Medulla oblongata (tissue), 1 donor: Measurements from ENCODE around the gene CCNJL.
A peak's percentile ranks its signal among the peaks of the same experiment; 100 is the strongest.
"Not testable (repeated sequence)": the region's sequence is repeated elsewhere in the genome, so short reads cannot be mapped to it uniquely, and the experiment has no call there.

ENCODE experiments used
- DNase-seq: peaks from one replicate; pipeline ENCODE4 v3.0.0-alpha.2; 2015; ENCODE audit errors: extremely low spot score

The CCNJL gene, protein sequence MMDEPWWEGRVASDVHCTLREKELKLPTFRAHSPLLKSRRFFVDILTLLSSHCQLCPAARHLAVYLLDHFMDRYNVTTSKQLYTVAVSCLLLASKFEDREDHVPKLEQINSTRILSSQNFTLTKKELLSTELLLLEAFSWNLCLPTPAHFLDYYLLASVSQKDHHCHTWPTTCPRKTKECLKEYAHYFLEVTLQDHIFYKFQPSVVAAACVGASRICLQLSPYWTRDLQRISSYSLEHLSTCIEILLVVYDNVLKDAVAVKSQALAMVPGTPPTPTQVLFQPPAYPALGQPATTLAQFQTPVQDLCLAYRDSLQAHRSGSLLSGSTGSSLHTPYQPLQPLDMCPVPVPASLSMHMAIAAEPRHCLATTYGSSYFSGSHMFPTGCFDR

DNA sequence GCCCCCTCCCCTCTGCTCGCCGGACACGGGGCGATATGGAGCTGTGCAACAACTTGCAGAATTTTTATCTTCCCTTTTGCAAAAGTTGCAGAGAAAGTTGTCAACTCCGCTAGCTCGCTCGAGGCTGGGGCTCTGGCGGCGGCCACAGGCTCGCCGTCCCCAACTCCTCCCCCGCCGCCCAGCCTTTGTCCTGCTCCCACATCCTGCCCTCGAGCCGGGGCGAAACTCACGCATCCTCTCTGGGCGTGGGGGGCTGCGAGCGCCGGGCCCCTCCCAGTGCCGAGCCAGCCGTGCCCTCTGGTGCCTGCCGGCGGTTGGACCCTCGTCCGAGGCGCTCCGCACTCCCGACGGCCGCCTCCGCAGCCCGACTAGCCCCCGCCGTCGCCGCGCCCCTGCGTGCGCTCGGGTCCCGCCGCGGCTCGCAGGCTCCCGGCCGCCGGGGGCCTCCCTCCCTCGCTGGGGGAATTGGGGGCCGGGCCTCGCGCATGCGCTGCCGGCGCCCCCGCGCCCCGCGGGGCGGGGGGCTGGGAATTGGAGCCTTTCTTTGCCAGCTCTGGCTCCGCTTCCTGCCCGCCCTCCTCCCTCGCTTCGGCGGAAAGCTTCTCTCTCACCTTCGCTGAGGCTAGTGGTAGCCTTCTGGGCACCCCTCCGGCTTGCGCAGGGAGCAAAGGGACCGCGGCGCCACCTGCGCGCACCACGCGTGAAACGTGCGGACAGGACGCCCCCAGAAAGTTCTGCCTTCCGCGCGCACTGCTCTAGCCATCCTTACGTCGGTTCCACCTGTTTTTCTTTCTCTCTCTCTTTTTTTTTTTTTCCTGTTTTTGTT lies at the start of gene CCNJL:
TSS of gene CCNJL (minus strand) at position 431 of the 826 bp plus-strand sequence. CDS start 641 bp downstream, outside the sequence.
- peak; percentile 54 for DNase-seq

DNA sequence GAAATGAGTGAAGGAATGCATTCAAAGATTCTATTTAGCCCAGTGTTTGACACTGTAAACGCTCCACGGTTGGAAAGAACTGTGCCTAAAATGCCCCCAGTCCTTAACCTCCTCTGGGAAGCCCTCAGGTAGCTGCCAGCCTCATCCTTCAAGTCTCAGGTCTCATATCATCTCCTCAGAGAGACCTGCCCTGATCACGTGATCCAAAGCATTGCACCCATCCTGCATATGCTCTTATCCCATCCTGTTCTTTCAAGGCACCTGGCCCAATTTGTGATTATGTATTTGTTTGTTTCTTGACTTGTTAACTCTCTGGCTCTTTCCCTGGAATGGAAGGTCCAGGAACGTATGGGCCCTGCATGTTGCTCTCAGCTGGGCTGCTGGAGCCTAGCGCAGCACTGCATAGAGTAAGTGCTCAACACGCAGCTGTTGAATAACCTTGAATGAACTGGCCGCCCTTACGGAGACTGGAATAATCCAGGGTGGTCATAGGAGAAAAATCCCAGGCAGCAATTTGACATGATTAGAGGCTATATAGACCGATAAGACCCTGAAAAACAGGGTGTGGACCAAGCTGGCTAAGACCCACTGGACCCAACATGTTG lies 49.4 kb upstream of the CCNJL start:
- no peak for DNase-seq

DNA sequence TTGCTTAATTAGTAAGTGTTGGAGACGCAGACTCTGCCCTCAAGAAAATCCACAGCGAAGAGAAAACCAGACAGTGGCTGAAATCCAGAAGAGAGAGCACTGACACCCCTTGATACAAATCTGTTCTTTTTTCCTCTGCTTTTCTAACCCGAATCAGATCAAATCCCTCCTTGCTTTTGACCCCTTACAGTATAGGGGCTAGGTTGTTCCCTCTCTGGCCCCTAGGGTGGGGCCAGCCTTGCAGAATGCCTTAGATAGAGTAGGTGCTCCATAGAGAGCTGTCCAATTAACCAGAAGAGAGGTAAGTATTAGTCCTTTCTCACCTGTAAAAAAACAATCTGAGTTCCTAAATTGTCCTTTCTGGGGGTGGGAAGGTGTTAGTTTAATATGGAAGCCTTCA lies 47.9 kb upstream of the CCNJL start:
- no peak for DNase-seq

DNA sequence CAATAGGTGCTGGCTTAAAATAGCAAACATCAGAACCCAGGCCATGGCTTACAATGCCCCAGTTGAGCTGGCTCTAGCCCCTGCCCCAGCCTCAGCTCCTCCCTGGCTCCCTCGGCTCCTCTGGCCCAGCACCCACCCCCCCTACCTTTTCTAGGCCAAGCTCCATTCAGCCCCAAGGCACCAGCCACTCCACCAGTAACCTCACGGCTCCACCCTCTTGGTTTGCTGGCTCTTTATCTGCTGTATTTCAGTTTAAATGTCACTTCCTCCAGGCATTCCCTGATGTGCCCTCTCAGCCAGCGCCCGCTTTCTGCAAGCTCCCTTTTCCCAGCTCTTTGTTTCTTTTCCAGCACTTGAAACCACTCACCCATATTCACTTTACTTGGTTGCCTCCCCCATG lies 47.5 kb upstream of the CCNJL start:
- DNase-seq: no peak

DNA sequence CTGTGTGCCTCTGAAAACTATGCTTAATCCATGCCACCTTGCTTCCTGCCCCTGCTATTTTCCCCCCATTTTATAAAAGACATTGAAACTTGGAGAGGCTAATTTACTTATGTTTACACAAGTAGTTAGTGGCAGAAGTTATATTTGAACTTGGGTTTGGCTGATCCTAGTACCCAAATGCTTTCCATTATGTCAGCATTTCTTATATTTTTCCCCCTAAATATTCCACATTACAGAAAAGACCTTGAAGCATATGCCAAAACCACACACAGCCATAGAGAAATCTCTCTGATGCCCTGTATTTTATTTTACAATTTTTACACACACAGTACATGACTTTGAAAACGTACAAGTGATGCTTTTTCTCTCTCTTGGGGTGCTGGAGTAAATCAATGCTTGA lies 46.9 kb upstream of the CCNJL start:
- no peak for DNase-seq

DNA sequence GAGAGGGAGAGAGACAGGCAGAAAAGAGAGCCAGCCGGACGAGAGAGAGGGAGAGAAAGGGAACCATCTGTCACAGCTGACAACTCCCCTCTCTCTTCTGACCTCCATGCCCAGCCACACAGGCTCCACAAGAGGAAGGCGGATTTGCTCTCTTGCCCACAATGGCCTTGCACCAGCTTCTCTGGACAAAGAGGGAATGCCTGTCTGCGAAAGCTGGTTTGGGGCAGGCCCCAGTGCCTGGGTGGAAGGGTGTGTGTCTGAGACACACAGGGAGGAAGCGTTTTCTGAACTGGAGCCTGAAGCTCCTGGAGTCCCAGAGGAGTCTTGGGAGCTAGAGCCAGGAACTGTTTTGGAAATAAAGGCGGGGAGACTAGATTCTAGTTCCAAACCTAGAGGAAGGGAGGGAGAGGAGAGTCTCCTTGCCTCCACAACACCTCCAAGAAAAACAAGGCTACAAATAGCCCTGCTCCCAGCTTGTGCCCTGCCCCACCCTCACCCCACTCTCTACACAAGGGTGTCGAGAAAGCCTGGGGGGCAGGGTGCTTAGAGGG lies 45.6 kb upstream of the CCNJL start:
- peak; percentile 59 for DNase-seq

DNA sequence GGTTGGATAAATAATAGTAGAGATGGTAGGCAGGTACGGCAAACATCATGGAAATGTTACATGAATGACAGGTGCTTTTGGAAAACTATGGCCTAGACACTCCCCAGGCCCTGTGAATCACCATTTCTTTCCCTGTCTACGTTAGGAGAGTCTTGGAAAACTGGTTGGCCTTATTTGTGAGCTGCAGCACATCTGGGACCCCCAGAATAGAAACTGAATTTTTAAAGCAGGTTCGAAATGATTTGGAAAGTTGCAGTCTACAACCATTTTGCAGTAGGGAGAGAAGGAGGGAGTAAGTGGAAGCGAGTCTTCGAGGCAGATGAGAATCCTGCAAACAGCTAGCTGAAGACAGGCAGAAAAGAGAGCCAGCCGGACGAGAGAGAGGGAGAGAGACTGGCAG lies 45.0 kb upstream of the CCNJL start:
- no peak for DNase-seq

DNA sequence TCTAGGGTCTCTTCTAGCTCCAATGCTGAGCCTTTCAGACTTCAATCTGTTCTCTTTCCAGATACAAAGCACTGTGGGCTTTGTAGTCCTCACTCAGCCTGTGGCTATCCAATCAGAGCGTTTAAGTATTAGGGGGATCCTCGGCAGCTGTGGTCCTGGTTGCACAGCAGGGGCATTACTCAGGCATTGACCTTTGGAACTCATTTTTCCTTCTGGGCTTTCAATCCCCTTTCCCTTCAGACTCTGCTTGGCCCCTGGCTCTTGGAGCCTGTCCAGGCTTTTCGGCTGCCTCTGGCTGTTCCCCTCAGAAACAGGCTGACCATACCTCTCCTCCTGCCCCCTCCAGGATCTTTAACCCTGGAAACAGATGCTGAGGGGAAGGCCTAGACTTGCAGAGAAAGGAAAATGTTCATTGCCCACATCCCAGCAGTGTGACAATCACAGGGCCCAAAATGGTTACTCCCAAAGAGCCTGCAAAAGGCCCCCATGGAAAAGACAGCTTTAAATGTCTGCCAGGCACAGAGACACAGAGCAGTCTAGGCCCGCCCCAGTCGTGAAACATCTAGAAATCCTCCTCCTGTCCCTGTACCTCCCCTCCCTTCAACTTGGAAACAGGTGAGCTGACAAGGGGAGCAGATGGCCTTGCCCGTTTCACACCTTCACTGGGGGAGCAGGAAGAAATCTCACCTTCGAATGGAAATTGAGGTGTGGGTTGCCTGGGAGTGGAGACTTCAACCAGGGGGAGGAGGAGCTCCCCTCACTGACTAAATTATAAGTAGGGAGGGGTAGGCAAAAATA lies 44.4 kb upstream of the CCNJL start:
- DNase-seq: no peak

DNA sequence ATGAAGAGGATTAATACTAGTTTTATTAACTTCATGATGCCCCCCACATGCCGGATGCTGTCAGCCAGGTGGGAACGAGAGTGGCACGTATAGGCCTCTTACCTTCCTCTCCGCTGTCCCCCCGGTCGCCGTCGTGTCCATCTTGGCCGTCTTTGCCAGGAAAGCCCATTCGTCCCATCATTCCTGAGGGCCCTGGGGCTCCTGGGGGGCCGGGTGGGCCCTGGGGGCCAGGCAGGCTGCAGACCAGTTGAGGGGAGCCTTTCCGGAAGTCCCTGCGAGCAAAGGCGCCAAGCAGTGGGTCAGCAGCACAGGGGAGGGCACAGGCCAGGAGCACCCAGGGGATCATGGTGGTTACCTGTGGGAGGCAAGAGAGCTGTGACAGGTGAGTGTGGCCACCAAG lies 42.3 kb upstream of the CCNJL start:
- no peak for DNase-seq

DNA sequence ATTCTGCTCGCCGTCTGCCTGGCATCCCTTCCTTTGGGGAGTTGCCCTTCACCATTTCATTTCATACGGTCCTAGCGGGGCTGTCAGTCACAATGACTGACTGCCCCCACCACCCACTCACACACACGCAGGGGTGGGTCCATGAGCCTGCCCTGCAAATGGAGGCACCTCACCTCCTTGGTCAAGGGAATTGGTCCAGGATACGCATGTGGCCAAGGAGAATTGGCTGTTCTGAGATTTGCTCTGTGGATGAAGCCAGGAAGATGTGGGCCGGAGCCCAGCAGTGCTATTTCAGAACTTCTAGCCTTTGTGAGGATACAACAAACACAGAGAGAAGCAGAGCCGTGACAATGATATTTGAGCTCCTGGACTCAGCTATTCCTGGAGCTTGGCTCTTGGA lies 41.0 kb upstream of the CCNJL start:
- DNase-seq: peak; percentile 85

DNA sequence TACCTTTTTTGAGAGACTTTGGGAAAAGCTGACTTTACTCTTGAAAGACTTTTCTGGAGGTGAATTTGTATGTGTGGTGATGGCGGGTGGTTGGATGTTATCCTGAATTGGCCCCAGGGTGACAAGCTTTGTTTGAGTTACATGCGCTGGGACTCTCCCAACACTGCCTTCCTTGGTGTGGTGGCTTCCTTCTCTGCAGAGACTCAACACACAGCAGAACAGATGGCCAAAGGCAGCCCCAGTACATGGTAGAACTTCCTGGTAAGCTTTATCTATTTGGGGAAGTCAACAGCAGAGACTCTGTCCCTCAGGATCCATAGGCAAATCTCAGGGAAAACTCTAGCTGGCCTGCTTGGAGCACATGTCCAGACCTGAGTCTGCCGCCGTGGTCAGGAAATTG lies 39.9 kb upstream of the CCNJL start:
- no peak for DNase-seq

DNA sequence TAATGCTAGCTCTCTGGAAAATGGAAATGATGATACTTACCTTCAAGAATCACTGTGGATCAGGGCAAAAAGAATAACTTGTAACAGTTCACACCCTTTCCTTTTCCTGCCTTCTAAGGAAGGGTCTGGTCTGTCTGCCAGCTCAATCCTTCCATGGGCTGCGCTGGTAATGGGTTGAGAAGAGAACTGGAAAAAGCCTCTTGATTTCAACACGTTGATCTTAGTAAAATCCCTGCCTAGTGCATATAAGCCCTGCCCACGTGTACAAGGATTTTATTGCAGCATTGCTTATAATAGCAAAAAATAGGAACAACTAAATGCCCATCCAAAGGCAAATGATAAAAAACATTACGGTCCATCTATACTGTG lies 37.6 kb upstream of the CCNJL start:
- no peak for DNase-seq

DNA sequence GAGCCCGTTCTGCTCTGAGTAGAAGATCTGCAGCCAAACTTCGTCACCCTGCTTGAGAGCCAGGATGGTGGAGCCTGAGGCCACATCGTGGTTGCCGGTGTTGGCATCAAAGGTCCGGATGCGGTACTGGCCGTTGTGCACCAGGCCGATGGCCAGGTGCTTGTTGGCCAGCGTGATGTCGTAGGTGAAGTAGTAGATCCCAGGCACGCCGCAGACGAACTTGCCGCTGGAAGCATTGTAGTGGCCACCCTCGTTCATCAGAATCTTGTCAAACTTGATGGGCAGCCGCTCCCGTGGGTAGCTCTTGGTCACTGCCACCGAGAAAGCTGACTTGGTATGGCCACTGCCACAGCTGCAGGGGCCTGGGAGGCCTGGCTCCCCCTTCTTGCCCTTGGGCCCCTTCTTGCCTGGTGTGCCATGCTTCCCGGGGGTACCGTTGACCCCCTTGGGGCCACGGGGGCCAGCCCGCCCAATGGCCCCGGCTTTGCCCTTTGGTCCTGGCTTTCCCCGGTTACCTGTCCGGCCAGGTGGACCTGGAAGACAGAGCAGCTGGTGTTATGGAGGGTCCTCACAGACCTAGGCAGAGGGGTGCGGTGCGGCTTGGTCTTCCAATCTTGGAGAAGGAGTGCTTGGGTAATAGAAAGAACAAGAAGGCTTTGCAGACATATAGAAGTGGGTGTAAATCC lies 37.0 kb upstream of the CCNJL start:
- no peak for DNase-seq

DNA sequence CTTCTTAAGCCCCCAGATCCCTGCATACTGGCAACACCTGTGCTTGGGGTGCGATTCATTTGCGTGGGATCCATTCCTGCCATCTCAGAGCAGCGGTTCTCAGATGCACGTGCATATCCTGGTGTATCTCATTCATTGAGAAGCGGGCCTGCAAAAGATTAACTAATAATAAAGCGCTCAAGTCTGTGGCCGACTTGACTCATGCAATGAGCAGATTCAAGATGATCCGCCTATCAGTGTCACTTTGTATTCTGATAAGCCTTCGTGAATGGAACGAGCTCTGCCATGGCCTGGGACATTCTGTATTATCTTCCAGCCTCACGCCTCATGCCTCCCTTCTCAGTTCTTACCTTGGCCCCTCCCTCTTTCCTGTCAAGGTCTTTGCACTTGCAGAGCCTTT lies 35.7 kb upstream of the CCNJL start:
- DNase-seq: no peak

DNA sequence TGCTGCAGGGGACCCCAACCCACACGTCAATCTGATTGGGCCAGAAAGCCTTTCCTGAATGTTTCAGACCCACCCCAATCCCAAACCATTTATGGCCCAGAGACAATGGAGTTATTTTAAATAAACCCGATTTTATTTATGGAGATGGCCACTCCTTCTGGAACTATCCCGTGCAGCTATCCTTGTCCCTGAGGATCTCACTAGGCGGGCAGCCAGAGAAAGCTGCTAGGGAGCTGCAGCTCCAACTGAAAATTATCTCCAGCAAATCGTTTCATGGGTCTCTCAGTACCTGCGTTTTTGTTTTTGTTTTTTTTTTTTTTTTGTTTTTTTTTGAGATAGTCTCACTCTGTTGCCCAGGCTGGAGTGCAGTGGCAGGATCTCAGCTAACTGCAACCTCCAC lies 35.1 kb upstream of the CCNJL start:
- DNase-seq: no peak

DNA sequence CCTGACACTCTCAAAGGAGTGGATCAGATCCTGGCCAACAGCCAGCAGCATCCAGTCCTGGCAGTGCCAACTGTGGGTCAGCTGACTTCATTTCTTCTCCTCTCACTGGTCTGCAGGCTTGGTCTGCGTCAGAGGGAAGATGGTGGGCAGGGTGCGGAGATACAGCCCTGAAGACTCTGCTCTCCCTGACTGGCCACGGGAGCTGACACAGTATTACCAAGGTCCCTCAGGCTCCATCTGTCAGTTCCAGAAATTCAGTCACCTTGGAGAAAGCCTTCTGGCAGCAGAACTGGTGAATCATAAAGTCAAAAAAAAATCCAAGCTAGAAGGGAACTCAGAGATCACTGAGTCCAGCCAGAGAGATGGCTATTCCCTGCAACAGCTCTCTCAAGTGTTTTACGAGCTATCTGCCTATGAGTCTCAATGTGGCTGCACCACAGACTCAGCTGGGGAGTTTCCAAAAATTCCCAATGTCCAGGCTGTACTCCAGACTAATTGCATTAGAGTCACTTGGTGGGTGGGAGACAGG lies 30.1 kb upstream of the CCNJL start:
- DNase-seq: no peak

DNA sequence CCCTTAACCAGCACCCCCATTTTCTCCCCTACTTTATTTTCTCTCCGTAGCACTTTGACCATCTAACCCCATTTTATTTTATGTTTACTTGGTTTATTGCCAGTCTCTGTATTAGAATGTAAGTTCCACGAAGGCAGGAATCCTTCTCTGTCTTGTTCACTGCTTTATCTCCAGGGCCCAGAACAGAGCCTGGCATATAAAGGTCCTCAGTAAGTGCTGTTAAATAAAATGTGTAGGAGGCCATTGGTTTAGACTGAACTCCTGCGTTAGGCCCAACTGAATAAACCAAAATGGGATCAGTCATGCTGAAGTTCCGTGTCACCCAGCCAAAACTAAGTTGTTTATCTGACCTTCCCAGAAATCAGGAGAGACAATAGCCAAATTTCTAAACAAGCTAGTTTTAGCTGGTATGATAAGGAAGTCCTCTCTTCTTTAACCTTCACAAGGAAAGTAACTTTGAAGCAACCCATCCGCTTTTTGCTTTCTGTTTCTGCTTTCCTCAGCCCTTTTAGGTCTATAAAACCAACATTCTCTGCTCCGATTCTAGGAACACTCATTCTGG lies 29.0 kb upstream of the CCNJL start:
- DNase-seq: no peak

DNA sequence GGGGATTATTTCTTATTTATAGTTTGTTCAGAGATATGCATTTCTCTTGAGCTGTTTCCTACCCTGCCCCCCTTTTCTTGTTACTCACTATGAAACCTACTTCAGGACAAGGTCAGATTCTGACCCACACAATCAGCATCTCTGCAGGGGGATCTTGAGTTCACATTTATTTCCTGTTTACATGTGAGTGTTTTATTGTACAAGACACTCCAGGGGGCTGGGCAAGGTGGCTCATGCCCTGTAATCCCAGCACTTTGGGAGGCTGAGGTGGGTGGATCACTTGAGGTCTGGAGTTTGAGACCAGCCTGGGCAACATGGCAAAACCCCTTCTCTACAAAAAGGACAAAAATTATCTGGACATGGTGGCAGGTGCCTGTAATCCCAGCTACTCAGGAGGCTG lies 28.1 kb upstream of the CCNJL start:
- not testable (repeated sequence) for DNase-seq

DNA sequence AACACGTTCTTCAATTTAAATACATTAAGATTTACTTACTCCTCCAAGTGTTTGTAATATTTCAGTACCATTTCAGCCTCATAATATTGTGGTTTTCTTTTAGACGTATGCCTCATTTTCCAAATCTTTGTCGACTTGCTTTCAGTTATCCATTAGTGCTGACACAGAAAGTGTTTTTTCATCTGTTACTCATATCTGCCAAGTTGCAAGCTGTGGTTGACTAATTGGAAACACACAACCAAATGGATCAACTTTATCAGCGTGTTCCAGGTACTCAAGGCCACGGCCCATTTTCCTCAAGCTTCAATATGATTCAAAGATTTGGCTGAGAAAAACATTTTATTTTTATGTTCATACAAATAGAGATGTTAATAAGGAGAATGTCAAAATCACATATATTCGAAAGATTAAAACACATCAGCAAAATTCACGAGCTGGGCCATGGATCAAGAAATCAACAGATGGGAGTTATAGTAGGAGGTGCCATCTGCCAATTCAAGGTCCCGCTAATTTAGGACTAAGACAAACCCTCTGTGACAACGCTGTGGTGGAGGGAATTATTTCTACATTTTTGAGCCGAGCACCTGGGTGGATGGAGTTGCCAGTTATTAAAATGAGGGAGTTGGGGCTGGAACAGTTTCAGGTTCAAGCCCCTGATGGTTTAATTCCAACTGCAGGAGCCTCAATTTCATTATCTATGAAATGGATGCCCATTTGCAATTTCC lies 27.2 kb upstream of the CCNJL start:
- DNase-seq: no peak

DNA sequence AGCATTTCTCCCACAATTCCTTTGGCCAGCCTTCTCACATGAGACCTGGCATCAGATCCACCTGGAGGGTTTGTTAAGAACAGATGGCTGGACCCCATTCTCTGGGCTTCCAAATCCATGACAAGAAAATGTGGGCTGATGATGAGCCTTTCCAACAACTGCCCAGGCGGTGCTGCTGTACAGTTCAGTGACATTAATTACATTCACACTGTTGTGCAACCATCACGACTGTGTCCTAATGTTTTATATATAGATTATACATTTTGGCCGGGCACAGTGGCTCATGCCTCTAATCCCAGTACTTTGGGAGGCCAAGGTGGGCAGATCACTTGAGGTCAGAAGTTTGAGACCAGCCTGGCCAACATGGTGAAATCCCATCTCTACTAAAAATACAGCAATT lies 22.4 kb upstream of the CCNJL start:
- not testable (repeated sequence) for DNase-seq
